ENCODE measurements around the gene SH3BGRL2. TPM values are rescaled to one million over a fixed set of nuclear protein-coding genes. Genes with fewer than 3 reads are reported as not detected.

Gene SH3BGRL2
- total and polyA plus RNA-seq, 2 of the 8 experiments (the other 6 are each of a cell fraction or from before 2014, with no cell fraction given) = 6.0 to 20.3 TPM

DNA sequence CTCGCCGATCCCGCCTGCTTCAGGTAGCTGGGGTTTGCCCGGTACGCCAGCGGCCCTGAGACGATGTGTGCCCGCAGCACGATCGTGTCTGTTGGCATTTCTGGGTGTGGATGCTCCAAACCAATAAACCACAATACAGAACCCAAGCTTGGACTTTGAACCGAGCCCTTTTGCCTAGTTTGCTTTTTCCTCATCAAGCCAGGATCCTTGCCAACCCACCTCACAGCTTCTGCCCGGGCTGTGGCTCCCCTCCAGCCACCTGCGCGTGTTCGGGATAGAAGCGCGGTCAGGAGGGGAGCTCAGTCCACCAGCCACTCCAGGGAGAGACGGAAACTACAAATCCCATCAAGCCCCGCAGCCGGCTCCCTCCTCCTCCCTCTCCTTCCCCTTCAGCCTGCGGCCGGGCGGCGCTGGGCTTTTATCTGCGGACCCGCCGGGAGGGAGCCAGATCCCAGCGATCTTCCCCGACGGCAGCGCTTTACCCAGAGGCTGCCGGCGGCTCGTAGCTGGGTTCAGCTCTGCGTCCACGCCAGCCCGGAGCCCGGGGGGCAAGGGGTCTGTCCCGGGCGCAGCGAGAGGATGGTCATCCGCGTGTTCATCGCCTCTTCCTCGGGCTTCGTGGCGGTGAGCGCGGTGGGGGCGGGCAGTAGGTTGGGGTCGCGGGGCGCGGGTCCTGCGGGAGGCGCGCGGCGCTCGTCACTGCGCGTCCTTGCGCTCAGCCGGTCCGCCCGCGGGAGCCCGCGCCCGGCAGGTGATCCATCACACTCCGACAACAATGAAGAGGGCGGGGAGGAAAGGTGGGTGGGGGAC is at the start of gene SH3BGRL2 (continued):
- TF ChIP-seq CBX5 (IDR thresholded peaks at IDR 0.05; ENCODE audit: low read depth, low read length) (no peak), ATF2 (IDR thresholded peaks at IDR 0.05; ENCODE audit: low read length) (no peak), SP4 (IDR thresholded peaks at IDR 0.05; ENCODE audit: low read length) (0 out of 2 replicates have a peak, but pooled peaks have one; percentile 59), TBP (IDR thresholded peaks at IDR 0.05; ENCODE audit: low read depth, low read length) (peak; percentile 76; the same call in 1 of the 2 replicates), ASH2L (IDR thresholded peaks at IDR 0.05; ENCODE audit: low read length) (peak; percentile 99), POLR2AphosphoS5 (IDR thresholded peaks at IDR 0.05; ENCODE audit: low read depth, low read length) (peak; percentile 65), RNF2 (IDR thresholded peaks at IDR 0.05; ENCODE audit: borderline replicate concordance, low read depth, low read length, missing control alignments, poor library complexity, severe bottlenecking) (no peak), POU5F1 (IDR thresholded peaks at IDR 0.05; ENCODE audit: low read depth, low read length) (no peak), SIX5 (IDR thresholded peaks at IDR 0.05; ENCODE audit: low read depth, low read length) (peak; percentile 58), SUZ12 (IDR thresholded peaks at IDR 0.05; ENCODE audit: low read length) (no peak; the same call in 1 of the 2 replicates), GTF2F1 (IDR thresholded peaks at IDR 0.05; ENCODE audit: borderline replicate concordance, low read depth, low read length) (no peak), USF2 (IDR thresholded peaks at IDR 0.05; ENCODE audit: low read length) (no peak), MAFK (IDR thresholded peaks at IDR 0.05; ENCODE audit: low read depth, low read length) (no peak), TAF7 (optimal IDR thresholded peaks at IDR 0.05; ENCODE audit: borderline replicate concordance, low read depth, low read length) (peak; percentile 59), TEAD4 (IDR thresholded peaks at IDR 0.05; ENCODE audit: low read depth, low read length) (no peak), RFX5 (IDR thresholded peaks at IDR 0.05; ENCODE audit: borderline replicate concordance, low read depth, low read length) (no peak), E2F6 (IDR thresholded peaks at IDR 0.05) (0 out of 2 replicates have a peak, but pooled peaks have one; percentile 23), PHF8 (conservative IDR thresholded peaks at IDR 0.05; ENCODE audit: low read depth, low read length) (peak; percentile 87), TAF1 (IDR thresholded peaks at IDR 0.05; ENCODE audit: low read depth, low read length) (peak; percentile 90)
- TF ChIP-seq, protein P1, sequence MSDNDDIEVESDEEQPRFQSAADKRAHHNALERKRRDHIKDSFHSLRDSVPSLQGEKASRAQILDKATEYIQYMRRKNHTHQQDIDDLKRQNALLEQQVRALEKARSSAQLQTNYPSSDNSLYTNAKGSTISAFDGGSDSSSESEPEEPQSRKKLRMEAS (IDR thresholded peaks at IDR 0.05) = peak; percentile 52; the same call in 1 of the 2 replicates

Measured in H1 (cell line).